OCI-LY7 (cell line): ENCODE measurements around the gene AMZ1.

Experiments used
- EZH2phosphoT487 ChIP-seq: fragments of 200-600 bp; sonication (generic); IDR thresholded peaks from 2 replicates; pipeline ENCODE4 v1.6.1; 2018; ENCODE audit warnings: low read depth, borderline replicate concordance, mild to moderate bottlenecking, mixed run types, antibody characterized with exemption, low read length, moderate library complexity, mixed read lengths
- TF ChIP-seq, protein P1 (sequence below): fragments of 200-600 bp; sonication (generic); conservative IDR thresholded peaks from 2 replicates; pipeline ENCODE4 v1.5.1; 2014; ENCODE audit warnings: mild to moderate bottlenecking, antibody characterized with exemption, low read length, moderate library complexity, mixed read lengths

DNA sequence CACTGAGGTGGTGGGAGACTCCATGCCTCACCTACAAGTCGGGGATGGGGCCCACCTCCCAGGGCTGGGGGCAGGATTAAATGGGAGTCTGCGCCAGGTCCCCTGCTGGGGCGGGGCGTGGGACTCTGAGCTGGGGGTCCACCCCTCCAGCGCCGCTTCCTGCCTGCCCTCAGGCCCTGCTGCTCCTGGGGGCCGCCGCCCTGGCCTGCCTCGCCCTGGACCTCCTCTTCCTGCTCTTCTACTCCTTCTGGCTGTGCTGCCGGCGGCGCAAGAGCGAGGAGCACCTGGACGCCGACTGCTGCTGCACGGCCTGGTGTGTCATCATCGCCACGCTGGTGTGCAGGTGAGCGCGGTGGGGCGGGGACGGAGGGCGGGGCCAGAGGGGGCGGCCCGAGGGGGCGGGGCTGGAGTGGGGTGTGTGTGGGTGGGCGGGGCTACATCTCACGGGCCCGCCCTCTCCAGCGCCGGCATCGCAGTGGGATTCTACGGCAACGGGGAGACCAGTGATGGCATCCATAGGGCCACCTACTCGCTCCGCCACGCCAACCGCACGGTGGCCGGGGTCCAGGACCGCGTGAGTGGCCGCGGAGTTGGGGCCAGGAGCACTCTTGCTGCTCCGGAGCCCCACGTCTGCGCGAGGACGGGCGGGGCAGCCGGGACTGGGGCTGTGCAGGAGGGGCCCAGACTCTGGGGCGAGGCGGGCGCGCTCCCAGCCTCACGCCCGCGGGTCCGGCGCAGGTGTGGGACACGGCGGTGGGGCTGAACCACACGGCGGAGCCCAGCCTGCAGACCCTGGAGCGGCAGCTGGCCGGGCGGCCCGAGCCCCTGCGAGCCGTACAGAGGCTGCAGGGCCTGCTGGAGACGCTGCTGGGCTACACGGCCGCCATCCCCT is 41.1 kb upstream of the AMZ1 start:
- TF ChIP-seq, protein P1, sequence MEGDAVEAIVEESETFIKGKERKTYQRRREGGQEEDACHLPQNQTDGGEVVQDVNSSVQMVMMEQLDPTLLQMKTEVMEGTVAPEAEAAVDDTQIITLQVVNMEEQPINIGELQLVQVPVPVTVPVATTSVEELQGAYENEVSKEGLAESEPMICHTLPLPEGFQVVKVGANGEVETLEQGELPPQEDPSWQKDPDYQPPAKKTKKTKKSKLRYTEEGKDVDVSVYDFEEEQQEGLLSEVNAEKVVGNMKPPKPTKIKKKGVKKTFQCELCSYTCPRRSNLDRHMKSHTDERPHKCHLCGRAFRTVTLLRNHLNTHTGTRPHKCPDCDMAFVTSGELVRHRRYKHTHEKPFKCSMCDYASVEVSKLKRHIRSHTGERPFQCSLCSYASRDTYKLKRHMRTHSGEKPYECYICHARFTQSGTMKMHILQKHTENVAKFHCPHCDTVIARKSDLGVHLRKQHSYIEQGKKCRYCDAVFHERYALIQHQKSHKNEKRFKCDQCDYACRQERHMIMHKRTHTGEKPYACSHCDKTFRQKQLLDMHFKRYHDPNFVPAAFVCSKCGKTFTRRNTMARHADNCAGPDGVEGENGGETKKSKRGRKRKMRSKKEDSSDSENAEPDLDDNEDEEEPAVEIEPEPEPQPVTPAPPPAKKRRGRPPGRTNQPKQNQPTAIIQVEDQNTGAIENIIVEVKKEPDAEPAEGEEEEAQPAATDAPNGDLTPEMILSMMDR: peak; percentile 6; the same call in 1 of the 2 replicates
- no peak for TF ChIP-seq EZH2phosphoT487
